IMR-90 (cell line): ENCODE results near the gene CRAMP1. TPM values are rescaled to one million over a fixed set of nuclear protein-coding genes. Genes with fewer than 3 reads are reported as not detected.

Source experiments
- ATAC-seq: fragments of 200-7000 bp; cut with Tn5 transposase; 2 replicates; pipeline ENCODE4 v1.9.1; 2020; ENCODE audit warnings: low read depth, mild to moderate bottlenecking, moderate library complexity
- BruUV-seq: library from RNA; stranded (reverse); fragments of 400-500 nt; replicated peaks from 2 replicates; lab custom pipeline; 2021; lab: Mats Ljungman, UMichigan
- CTCF ChIA-PET: fragments of 300-600 bp; formaldehyde crosslinking; extraction: SDS; loops from one replicate; lab custom pipeline; 2021; ENCODE audit warnings: antibody characterized with exemption; lab: Yijun Ruan, JAX
- POLR2A ChIA-PET: fragments of 300-600 bp; sonication (Branson Sonifier 250); formaldehyde crosslinking; loops from one replicate; lab custom pipeline; 2022; ENCODE audit warnings: antibody characterized with exemption; ENCODE audit not compliant: unreplicated experiment; lab: Charles Lee
- DNase-seq: peaks from one replicate; pipeline ENCODE4 v3.0.0; 2013
- H2AFZ ChIP-seq: replicated peaks from 2 replicates; pipeline ENCODE3; 2013; ENCODE audit warnings: low read length, mild to moderate bottlenecking; ENCODE audit not compliant: poor library complexity
- H2AK5ac ChIP-seq: 2 replicates; pipeline ENCODE4 v1.6.1; 2013; ENCODE audit warnings: low read depth, low read length, inconsistent platforms
- H2AK9ac ChIP-seq: replicated peaks from 2 replicates; pipeline ENCODE3; 2013; ENCODE audit warnings: mild to moderate bottlenecking, low read depth, low read length, moderate library complexity; ENCODE audit not compliant: poor library complexity
- H2BK120ac ChIP-seq: 2 replicates; pipeline ENCODE4 v1.6.1; 2013; ENCODE audit warnings: low read depth, low read length, inconsistent platforms
- H2BK15ac ChIP-seq: 3 replicates; pipeline ENCODE4 v1.6.1; 2013; ENCODE audit warnings: low read depth, low read length, inconsistent platforms
- H2BK20ac ChIP-seq: 2 replicates; pipeline ENCODE4 v1.6.1; 2013; ENCODE audit warnings: low read depth, mild to moderate bottlenecking, inconsistent platforms, low read length, moderate library complexity
- H2BK5ac ChIP-seq: 2 replicates; pipeline ENCODE4 v1.6.1; 2013; ENCODE audit warnings: mild to moderate bottlenecking, low read depth, low read length, inconsistent platforms; ENCODE audit not compliant: poor library complexity, severe bottlenecking
- H3K14ac ChIP-seq: replicated peaks from 2 replicates; pipeline ENCODE4 v1.6.1; 2013; ENCODE audit warnings: low read depth, low read length, inconsistent platforms
- H3K18ac ChIP-seq: 2 replicates; pipeline ENCODE4 v1.6.1; 2013; ENCODE audit warnings: low read depth, low read length, control low read depth
- H3K23ac ChIP-seq: 2 replicates; pipeline ENCODE4 v1.6.1; 2013; ENCODE audit warnings: low read depth, low read length, inconsistent platforms
- H3K27ac ChIP-seq: 2 replicates; pipeline ENCODE4 v1.5.1; 2013; ENCODE audit warnings: mild to moderate bottlenecking, control low read depth, low read length; ENCODE audit not compliant: insufficient read depth
- H3K27me3 ChIP-seq: 2 replicates; pipeline ENCODE4 v1.6.1; 2013; ENCODE audit warnings: low read length; ENCODE audit not compliant: control insufficient read depth, insufficient read depth
- H3K36me3 ChIP-seq: 2 replicates; pipeline ENCODE4 v1.6.1; 2013; ENCODE audit warnings: low read length, mixed read lengths; ENCODE audit not compliant: control insufficient read depth, insufficient read depth
- H3K4ac ChIP-seq: 2 replicates; pipeline ENCODE4 v1.6.1; 2013; ENCODE audit warnings: low read depth, low read length, inconsistent platforms
- H3K4me1 ChIP-seq: 2 replicates; pipeline ENCODE4 v1.6.1; 2013; ENCODE audit warnings: low read length, mixed read lengths; ENCODE audit not compliant: control insufficient read depth, insufficient read depth
- H3K4me2 ChIP-seq: 2 replicates; pipeline ENCODE4 v1.6.1; 2013; ENCODE audit warnings: low read depth, mild to moderate bottlenecking, control low read depth, low read length, moderate library complexity
- H3K4me3 ChIP-seq: 2 replicates; pipeline ENCODE4 v1.5.1; 2013; ENCODE audit warnings: low read depth, mild to moderate bottlenecking, control low read depth, low read length, moderate library complexity; ENCODE audit not compliant: insufficient read depth
- H3K56ac ChIP-seq: 2 replicates; pipeline ENCODE4 v1.6.1; 2013; ENCODE audit warnings: low read length, inconsistent platforms; ENCODE audit not compliant: insufficient read depth; ENCODE audit errors: extremely low read depth
- H3K79me1 ChIP-seq, 2 experiments: 2 replicates each; pipeline ENCODE4 v1.6.1; 2013; ENCODE audit warnings: low read length in 2 of 2, inconsistent platforms in 1 of 2, low read depth in 1 of 2
- H3K9ac ChIP-seq: 2 replicates; pipeline ENCODE4 v1.6.1; 2013; ENCODE audit warnings: low read depth, low read length, control low read depth
- H3K9me1 ChIP-seq: 2 replicates; pipeline ENCODE4 v1.6.1; 2013; ENCODE audit warnings: low read length, inconsistent platforms; ENCODE audit not compliant: insufficient read depth
- H3K9me3 ChIP-seq: 2 replicates; pipeline ENCODE4 v1.6.1; 2013; ENCODE audit warnings: low read length; ENCODE audit not compliant: control insufficient read depth, insufficient read depth
- H4K20me1 ChIP-seq: 2 replicates; pipeline ENCODE4 v1.6.1; 2013; ENCODE audit warnings: low read length, inconsistent platforms; ENCODE audit not compliant: insufficient read depth
- H4K5ac ChIP-seq: 2 replicates; pipeline ENCODE4 v1.6.1; 2013; ENCODE audit warnings: mild to moderate bottlenecking, low read depth, low read length, control low read depth
- H4K8ac ChIP-seq, 2 experiments: 2 replicates each; pipeline ENCODE4 v1.6.1; 2013; ENCODE audit warnings: low read depth in 2 of 2, low read length in 2 of 2, control low read depth in 1 of 2, inconsistent platforms in 1 of 2
- H4K91ac ChIP-seq: 2 replicates; pipeline ENCODE4 v1.6.1; 2013; ENCODE audit warnings: low read depth, low read length, inconsistent platforms; ENCODE audit not compliant: insufficient read depth
- BHLHE40 ChIP-seq: fragments of 150-350 bp; IDR thresholded peaks from 2 replicates; pipeline ENCODE4 v1.6.1; 2016; ENCODE audit warnings: mild to moderate bottlenecking, low read depth, low read length
- CEBPB ChIP-seq: IDR thresholded peaks from 2 replicates; pipeline ENCODE4 v1.6.1; 2012; ENCODE audit warnings: low read depth, low read length, improper control_type of control experiment
- CTCF ChIP-seq: conservative IDR thresholded peaks from 2 replicates; pipeline ENCODE4 v1.5.1; 2012; ENCODE audit warnings: mild to moderate bottlenecking, low read depth, low read length, improper control_type of control experiment
- FOS ChIP-seq: fragments of 150-350 bp; IDR thresholded peaks from 2 replicates; pipeline ENCODE4 v1.6.1; 2016; ENCODE audit warnings: low read depth, low read length
- MAFK ChIP-seq: IDR thresholded peaks from 2 replicates; pipeline ENCODE4 v1.6.1; 2012; ENCODE audit warnings: low read depth, low read length, improper control_type of control experiment
- MAZ ChIP-seq: IDR thresholded peaks from 2 replicates; pipeline ENCODE4 v1.6.1; 2012; ENCODE audit warnings: low read depth, mild to moderate bottlenecking, low read length, improper control_type of control experiment, moderate library complexity, borderline replicate concordance
- RAD21 ChIP-seq: IDR thresholded peaks from 2 replicates; pipeline ENCODE4 v1.6.1; 2012; ENCODE audit warnings: low read length, improper control_type of control experiment
- RCOR1 ChIP-seq: IDR thresholded peaks from 2 replicates; pipeline ENCODE4 v1.6.1; 2012; ENCODE audit warnings: mild to moderate bottlenecking, low read length, improper control_type of control experiment; ENCODE audit not compliant: insufficient replicate concordance
- SMC3 ChIP-seq: fragments of 150-350 bp; IDR thresholded peaks from 2 replicates; pipeline ENCODE4 v1.6.1; 2016; ENCODE audit warnings: low read depth, mild to moderate bottlenecking, antibody characterized with exemption, low read length, moderate library complexity
- USF2 ChIP-seq: fragments of 150-350 bp; IDR thresholded peaks from 2 replicates; pipeline ENCODE4 v1.6.1; 2017; ENCODE audit warnings: mild to moderate bottlenecking, antibody characterized with exemption, low read length, low read depth
- WGBS, 2 experiments: methylation state at CpG; one replicate each; pipeline versions ENCODE4 v1.1.5 to v1.1.7; 2013; ENCODE audit warnings: missing lambda C conversion rate in 2 of 2; ENCODE audit not compliant: insufficient read length in 1 of 2; ENCODE audit errors: extremely low coverage in 2 of 2; 5-methylcytosine and 5-hydroxymethylcytosine counted together
- dilution Hi-C: fragments of 300-500 bp; cut with HindIII; formaldehyde crosslinking; loops from one replicate; pipeline ENCODE4 v1.14.3; 2018; ENCODE audit warnings: low sequenced_read_pairs; ENCODE audit not compliant: unreplicated experiment
- in situ Hi-C: fragments of 300-500 bp; cut with MboI; formaldehyde crosslinking; loops from 3 replicates; pipeline ENCODE4 v1.14.3; 2019; ENCODE audit warnings: low sequenced_read_pairs, inconsistent platforms, mixed read lengths
- intact Hi-C: fragments of 100-400 bp; cut with micrococcal nuclease; formaldehyde crosslinking; loops from 2 replicates; pipeline ENCODE4 v1.10.0; 2022
- polyA plus RNA-seq, 3 experiments: library from polyadenylated mRNA; depleted of rRNA; stranded (reverse); fragments of >200 nt; gene quantifications; 2 replicates each; pipeline ENCODE4 v1.2.3, GENCODE V29; 2012; ENCODE audit warnings: low replicate concordance in 1 of 3
- total RNA-seq: library from RNA; depleted of rRNA; stranded (reverse); fragments of >200 nt; gene quantifications from 2 replicates; pipeline ENCODE4 v1.2.3, GENCODE V29; 2012

The CRAMP1 gene
- total and polyA plus RNA-seq, 2 of the 4 experiments (the other 2 are of a cell fraction): 3.2 to 12.0 TPM

DNA sequence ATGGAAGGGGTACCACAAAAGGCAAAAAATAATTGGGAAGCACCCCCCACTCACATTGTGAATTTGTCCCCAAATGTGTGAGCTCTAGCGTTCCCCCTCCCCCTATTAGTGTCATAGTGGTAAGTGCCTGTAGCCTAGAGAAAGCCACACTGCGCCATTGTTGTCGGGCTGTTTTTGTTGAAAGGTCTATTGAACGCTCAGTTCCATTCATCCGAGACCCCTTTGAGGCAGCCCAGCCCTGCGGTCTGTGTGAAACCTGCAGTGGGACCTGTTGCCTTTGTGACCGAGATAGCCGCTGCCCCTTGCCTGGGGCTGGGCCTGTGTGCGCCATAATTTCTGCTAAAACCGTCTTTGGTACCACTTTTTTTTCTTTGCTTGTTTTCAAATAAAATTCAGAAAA is 68.9 kb downstream of the CRAMP1 start:
- Histone ChIP-seq H3K23ac (no peak overlapping the region), H4K20me1 (peaks cover 41% of the 10 kb centered on the region), H3K56ac (no peak overlapping the region), H3K9me1 (peaks cover 8% of the 10 kb centered on the region; the same call in 1 of the 2 replicates), H3K27ac (no peak overlapping the region), H3K9me3 (no peaks in the 10 kb centered on the region), H2AFZ (no peak overlapping the region), H3K4ac (no peak overlapping the region), H2BK5ac (no peak overlapping the region), H3K18ac (no peak overlapping the region), H3K9ac (no peak overlapping the region), H2BK20ac (no peak overlapping the region), H3K4me2 (no peak overlapping the region), H4K8ac (no peak overlapping the region), H3K4me3 (no peak overlapping the region), H3K14ac (no peak overlapping the region), H4K91ac (no peak overlapping the region), H2AK5ac (no peak overlapping the region), H2BK120ac (no peak overlapping the region), H3K4me1 (peaks cover 2% of the 10 kb centered on the region; the same call in 1 of the 2 replicates), H3K27me3 (no peaks in the 10 kb centered on the region), H2AK9ac (peak overlapping the region; percentile 22), H4K5ac (no peak overlapping the region), H3K79me1 (peaks cover 30 to 75% of the 10 kb centered on the region in 2 experiments), H3K36me3 (peaks cover under 1% of the 10 kb centered on the region), H2BK15ac (no peak overlapping the region)
- BruUV-seq: no TSS peak
- dilution Hi-C loops (no loop called here), intact Hi-C loops (no loop called here), in situ Hi-C loops (no loop called here)
- TF ChIP-seq CEBPB: no peak
- no peak for TF ChIP-seq MAFK
- TF ChIP-seq CTCF: no peak
- TF ChIP-seq FOS: no peak
- TF ChIP-seq MAZ: no peak
- no peak for TF ChIP-seq BHLHE40
- no peak for TF ChIP-seq USF2
- no peak for TF ChIP-seq RCOR1
- no peak for TF ChIP-seq RAD21
- TF ChIP-seq SMC3: no peak
- CTCF ChIA-PET: no interaction called here
- no peak for DNase-seq
- POLR2A ChIA-PET: no interaction called here
- WGBS, 2 experiments: 100% methylated on average over 1 of the region's 10 CpGs; no CpG with 5 or more reads in 1 of the 2 experiments
- no peak for ATAC-seq
